ENCODE data around the gene SH2B3.

SH2B3 gene

GRCh38 chr12:111426344-111427185, 20.8 kb downstream of the SH2B3 start:
- no peaks in the 10 kb centered on the region for H3K9me3 ChIP-seq (ENCODE audit: control insufficient read depth, low read length)
- no peaks in the 10 kb centered on the region for H3K27me3 ChIP-seq (replicated peaks; ENCODE audit: control insufficient read depth, insufficient read depth, low read length, poor library complexity, severe bottlenecking)
- H3K4me1 ChIP-seq (ENCODE audit: control insufficient read depth, insufficient read depth, low read length, poor library complexity, severe bottlenecking) = peaks cover 77% of the 10 kb centered on the region
- peak overlapping the region; percentile 78 for H3K27ac ChIP-seq (ENCODE audit: insufficient read depth, low read length, poor library complexity, severe bottlenecking)
- peak in 1 of 3 donors; percentile 28 for DNase-seq
- H3K4me3 ChIP-seq (ENCODE audit: insufficient read depth, low read depth, low read length, poor library complexity, severe bottlenecking) = no peak overlapping the region
- peaks cover 10% of the 10 kb centered on the region for H3K36me3 ChIP-seq (ENCODE audit: control insufficient read depth, insufficient read depth, low read length)

DNA sequence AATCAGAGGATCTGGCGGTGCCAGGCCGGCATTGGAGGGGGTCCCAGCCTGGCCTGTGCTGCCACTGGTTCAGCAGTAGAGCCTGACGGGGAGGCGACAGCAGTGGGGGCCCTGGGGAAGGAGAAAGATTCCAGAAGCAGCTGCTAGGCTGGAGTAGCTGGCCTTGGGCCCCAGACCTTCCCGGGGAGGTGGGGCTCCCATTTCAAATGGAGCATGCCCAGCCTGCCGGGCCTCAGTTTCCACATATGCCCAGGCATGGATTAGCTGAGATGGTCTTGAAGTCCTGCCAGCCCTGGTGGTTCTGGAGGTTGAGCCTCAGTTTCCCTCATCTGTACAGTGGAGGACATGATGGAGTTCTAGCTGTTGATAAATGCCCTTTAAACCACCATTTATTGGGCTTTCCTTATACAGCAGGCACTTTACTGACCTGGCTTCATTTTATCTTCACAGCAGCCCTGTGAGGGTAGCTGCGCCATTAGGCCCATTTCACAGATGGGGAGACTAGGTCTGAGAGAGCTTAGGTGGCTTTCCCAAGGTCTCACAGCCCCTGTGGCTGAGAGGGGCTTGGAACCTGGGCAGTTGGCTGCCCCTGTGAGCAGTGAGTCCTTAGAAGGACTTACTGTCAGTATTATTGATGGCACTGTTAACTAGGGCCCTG, 21.8 kb downstream of the SH2B3 start:
- Histone ChIP-seq H3K4me1 (ENCODE audit: control insufficient read depth, insufficient read depth, low read length, poor library complexity, severe bottlenecking) (peaks cover 87% of the 10 kb centered on the region), H3K27ac (ENCODE audit: insufficient read depth, low read length, poor library complexity, severe bottlenecking) (peak overlapping the region; percentile 100)

DNA sequence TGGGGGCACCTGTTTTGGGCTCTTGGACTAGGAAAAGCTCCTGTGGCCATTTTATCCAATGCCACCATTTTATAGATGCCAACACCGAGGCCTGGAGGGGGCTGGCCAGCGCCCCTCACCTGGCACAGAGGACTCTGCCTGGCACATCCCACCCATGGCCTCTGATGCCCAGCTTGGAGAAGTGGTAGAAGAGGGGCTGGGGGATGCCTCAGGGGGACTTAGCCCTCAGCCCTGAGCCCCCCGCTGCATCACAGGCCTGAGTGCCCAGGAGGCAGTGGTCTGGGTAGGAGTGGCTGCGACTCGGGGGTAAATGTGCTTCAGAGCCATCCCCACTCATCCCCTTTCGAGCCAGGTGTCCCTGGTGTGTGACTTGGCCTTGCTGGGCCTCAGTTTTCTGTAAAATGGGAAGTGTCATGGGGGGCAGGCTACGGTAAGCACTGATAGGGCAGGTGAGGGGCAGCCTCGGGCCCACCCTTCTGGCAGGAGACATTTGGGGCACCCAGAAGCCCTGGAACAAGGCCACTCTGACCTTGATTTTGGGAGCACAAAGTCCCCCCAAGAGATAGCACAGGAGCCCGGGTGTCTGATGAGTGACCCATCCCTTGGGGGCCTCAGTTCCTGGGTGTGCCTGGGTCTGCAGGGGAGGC, 22.5 kb downstream of the SH2B3 start:
- Histone ChIP-seq H3K27ac (ENCODE audit: insufficient read depth, low read length, poor library complexity, severe bottlenecking) (peak overlapping the region; percentile 100), H3K9me3 (ENCODE audit: control insufficient read depth, low read length) (no peaks in the 10 kb centered on the region), H3K4me3 (ENCODE audit: insufficient read depth, low read depth, low read length, poor library complexity, severe bottlenecking) (peak overlapping the region; percentile 28), H3K27me3 (replicated peaks; ENCODE audit: control insufficient read depth, insufficient read depth, low read length, poor library complexity, severe bottlenecking) (no peaks in the 10 kb centered on the region), H3K36me3 (ENCODE audit: control insufficient read depth, insufficient read depth, low read length) (peaks cover 3% of the 10 kb centered on the region), H3K4me1 (ENCODE audit: control insufficient read depth, insufficient read depth, low read length, poor library complexity, severe bottlenecking) (peaks cover 94% of the 10 kb centered on the region)
- DNase-seq = no peak

More for the DNA sequence above, 21.8 kb downstream of the SH2B3 start:
- no peak for DNase-seq
- Histone ChIP-seq H3K36me3 (ENCODE audit: control insufficient read depth, insufficient read depth, low read length) (peaks cover 3% of the 10 kb centered on the region), H3K27me3 (replicated peaks; ENCODE audit: control insufficient read depth, insufficient read depth, low read length, poor library complexity, severe bottlenecking) (no peaks in the 10 kb centered on the region), H3K4me3 (ENCODE audit: insufficient read depth, low read depth, low read length, poor library complexity, severe bottlenecking) (no peak overlapping the region), H3K9me3 (ENCODE audit: control insufficient read depth, low read length) (no peaks in the 10 kb centered on the region)

GRCh38 chr12:111428728-111429175, 23.0 kb downstream of the SH2B3 start:
- Histone ChIP-seq H3K4me3 (ENCODE audit: insufficient read depth, low read depth, low read length, poor library complexity, severe bottlenecking) (peak overlapping the region; percentile 28), H3K4me1 (ENCODE audit: control insufficient read depth, insufficient read depth, low read length, poor library complexity, severe bottlenecking) (peaks cover 99% of the 10 kb centered on the region), H3K9me3 (ENCODE audit: control insufficient read depth, low read length) (no peaks in the 10 kb centered on the region), H3K27ac (ENCODE audit: insufficient read depth, low read length, poor library complexity, severe bottlenecking) (peak overlapping the region; percentile 100), H3K36me3 (ENCODE audit: control insufficient read depth, insufficient read depth, low read length) (peaks cover 3% of the 10 kb centered on the region), H3K27me3 (replicated peaks; ENCODE audit: control insufficient read depth, insufficient read depth, low read length, poor library complexity, severe bottlenecking) (no peaks in the 10 kb centered on the region)
- no peak for DNase-seq

- peak; percentile 72 to 76 (median 75) for DNase-seq
- no peaks in the 10 kb centered on the region for H3K9me3 ChIP-seq (ENCODE audit: control insufficient read depth, low read length)
- no peaks in the 10 kb centered on the region for H3K36me3 ChIP-seq (ENCODE audit: control insufficient read depth, insufficient read depth, low read length)
- H3K4me3 ChIP-seq (ENCODE audit: insufficient read depth, low read depth, low read length, poor library complexity, severe bottlenecking) = peak overlapping the region; percentile 54
- peak overlapping the region; percentile 100 for H3K27ac ChIP-seq (ENCODE audit: insufficient read depth, low read length, poor library complexity, severe bottlenecking)
- peaks cover 98% of the 10 kb centered on the region for H3K4me1 ChIP-seq (ENCODE audit: control insufficient read depth, insufficient read depth, low read length, poor library complexity, severe bottlenecking)
- H3K27me3 ChIP-seq (replicated peaks; ENCODE audit: control insufficient read depth, insufficient read depth, low read length, poor library complexity, severe bottlenecking) = no peaks in the 10 kb centered on the region
Measured at GRCh38 chr12:111429828-111430432, 24.2 kb downstream of the SH2B3 start.

- peaks cover 94% of the 10 kb centered on the region for H3K4me1 ChIP-seq (ENCODE audit: control insufficient read depth, insufficient read depth, low read length, poor library complexity, severe bottlenecking)
- no peaks in the 10 kb centered on the region for H3K9me3 ChIP-seq (ENCODE audit: control insufficient read depth, low read length)
- peak; percentile 74 to 78 (median 76) for DNase-seq
- peak overlapping the region; percentile 100 for H3K27ac ChIP-seq (ENCODE audit: insufficient read depth, low read length, poor library complexity, severe bottlenecking)
- no peaks in the 10 kb centered on the region for H3K36me3 ChIP-seq (ENCODE audit: control insufficient read depth, insufficient read depth, low read length)
- no peaks in the 10 kb centered on the region for H3K27me3 ChIP-seq (replicated peaks; ENCODE audit: control insufficient read depth, insufficient read depth, low read length, poor library complexity, severe bottlenecking)
- H3K4me3 ChIP-seq (ENCODE audit: insufficient read depth, low read depth, low read length, poor library complexity, severe bottlenecking) = peak overlapping the region; percentile 54
Measured at GRCh38 chr12:111430433-111431353, 25.0 kb downstream of the SH2B3 start.

GRCh38 chr12:111431772-111432171, 26.0 kb downstream of the SH2B3 start:
- Histone ChIP-seq H3K9me3 (ENCODE audit: control insufficient read depth, low read length) (no peaks in the 10 kb centered on the region), H3K27ac (ENCODE audit: insufficient read depth, low read length, poor library complexity, severe bottlenecking) (peak overlapping the region; percentile 100), H3K4me3 (ENCODE audit: insufficient read depth, low read depth, low read length, poor library complexity, severe bottlenecking) (no peak overlapping the region), H3K27me3 (replicated peaks; ENCODE audit: control insufficient read depth, insufficient read depth, low read length, poor library complexity, severe bottlenecking) (no peaks in the 10 kb centered on the region), H3K4me1 (ENCODE audit: control insufficient read depth, insufficient read depth, low read length, poor library complexity, severe bottlenecking) (peaks cover 94% of the 10 kb centered on the region), H3K36me3 (ENCODE audit: control insufficient read depth, insufficient read depth, low read length) (no peaks in the 10 kb centered on the region)
- DNase-seq = no peak

- H3K9me3 ChIP-seq (ENCODE audit: control insufficient read depth, low read length) = no peaks in the 10 kb centered on the region
- peaks cover 93% of the 10 kb centered on the region for H3K4me1 ChIP-seq (ENCODE audit: control insufficient read depth, insufficient read depth, low read length, poor library complexity, severe bottlenecking)
- no peaks in the 10 kb centered on the region for H3K27me3 ChIP-seq (replicated peaks; ENCODE audit: control insufficient read depth, insufficient read depth, low read length, poor library complexity, severe bottlenecking)
- no peaks in the 10 kb centered on the region for H3K36me3 ChIP-seq (ENCODE audit: control insufficient read depth, insufficient read depth, low read length)
- no peak for DNase-seq
- H3K27ac ChIP-seq (ENCODE audit: insufficient read depth, low read length, poor library complexity, severe bottlenecking) = peak overlapping the region; percentile 100
- peak overlapping the region; percentile 32 for H3K4me3 ChIP-seq (ENCODE audit: insufficient read depth, low read depth, low read length, poor library complexity, severe bottlenecking)
Measured at GRCh38 chr12:111434049-111434448, 28.3 kb downstream of the SH2B3 start.
